Thyroid gland (tissue), 4 donors: ENCODE data around the gene LRRC41.
"Not testable (repeated sequence)": the region's sequence is repeated elsewhere in the genome, so short reads cannot be mapped to it uniquely, and the experiment has no call there.

Experiments
- CTCF ChIP-seq, 6 experiments: fragments of 200-600 bp in 3 of 6; fragments of 450-650 bp in 3 of 6; sonication (generic) in 3 of 6; IDR thresholded peaks; one replicate each; pipeline ENCODE4 v1.5.1; 2016 to 2019; ENCODE audit warnings: antibody characterized with exemption in 6 of 6, mild to moderate bottlenecking in 2 of 6, inconsistent platforms in 1 of 6, moderate library complexity in 1 of 6
- POLR2A ChIP-seq, 2 donors: fragments of 450-650 bp; IDR thresholded peaks; one replicate each; pipeline ENCODE4 v1.6.1; 2017; ENCODE audit warnings: antibody characterized with exemption in 2 of 2, mild to moderate bottlenecking in 2 of 2, moderate library complexity in 1 of 2

- not testable (repeated sequence) for TF ChIP-seq CTCF, POLR2A (IDR thresholded peaks at IDR 0.05)
Measured at GRCh38 chr1:46238865-46239264, 64.6 kb downstream of the LRRC41 start.
